Measurements from ENCODE around the gene NXF2B.
"Not testable (repeated sequence)": the region's sequence is repeated elsewhere in the genome, so short reads cannot be mapped to it uniquely, and the experiment has no call there.

DNA sequence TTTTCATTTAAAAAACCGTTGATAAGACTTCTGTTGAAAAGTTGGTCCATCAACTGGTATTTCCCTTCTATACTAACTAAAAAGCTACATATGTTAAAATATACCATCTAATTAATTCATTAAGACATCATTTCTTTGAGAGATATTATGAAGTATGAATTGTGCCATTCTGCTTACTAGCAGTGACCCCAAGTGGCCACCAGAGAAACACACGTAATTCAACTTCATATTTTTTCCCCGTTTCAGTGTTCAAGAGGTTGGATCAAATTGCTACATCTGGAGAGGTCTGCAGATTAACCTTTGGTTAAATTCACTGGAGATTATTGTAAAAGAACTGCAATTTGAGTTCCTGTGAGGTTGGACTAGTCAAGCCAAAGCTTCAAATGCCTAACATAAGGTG lies 30.4 kb upstream of the NXF2B start:
- not testable (repeated sequence) for TF ChIP-seq CTCF (optimal IDR thresholded peaks at IDR 0.05 in 1 of 3, IDR thresholded peaks at IDR 0.05 in 1 of 3, conservative IDR thresholded peaks at IDR 0.05 in 1 of 3; ENCODE audit: extremely low read depth in 1 of 3, insufficient read depth in 2 of 3, low read length in 3 of 3); EZH2 (IDR thresholded peaks at IDR 0.05; ENCODE audit: low read length)
